Measurements from ENCODE around the gene ATG16L1.
"Not testable (repeated sequence)": the region's sequence is repeated elsewhere in the genome, so short reads cannot be mapped to it uniquely, and the experiment has no call there.

The ATG16L1 gene

DNA sequence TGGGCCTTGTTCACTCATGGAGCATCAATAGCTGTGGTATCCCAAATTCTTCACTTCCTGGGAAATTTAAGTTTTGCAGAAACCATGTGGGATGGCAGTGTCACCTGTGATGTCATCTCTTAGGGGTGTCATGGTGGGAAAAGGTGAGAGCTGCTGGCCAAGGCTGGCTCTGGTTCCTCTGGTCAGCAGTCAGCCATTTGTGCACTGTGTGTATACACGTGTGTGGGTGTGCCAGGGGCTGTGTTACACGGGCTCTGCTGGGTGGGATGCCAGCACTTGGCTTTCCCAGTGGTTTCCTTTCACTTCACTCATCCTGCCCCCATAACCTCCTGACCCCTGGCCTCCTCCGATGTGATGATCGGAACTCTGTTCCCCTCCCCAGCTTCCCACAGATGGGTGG lies 77.4 kb downstream of the ATG16L1 start:
- no peaks in the 10 kb centered on the region for H3K4me1 ChIP-seq
- no peak for DNase-seq
- no peaks in the 10 kb centered on the region for H3K27me3 ChIP-seq
- H3K36me3 ChIP-seq, result no peaks in the 10 kb centered on the region
- H3K9me3 ChIP-seq, result no peaks in the 10 kb centered on the region
- TF ChIP-seq, protein P1, sequence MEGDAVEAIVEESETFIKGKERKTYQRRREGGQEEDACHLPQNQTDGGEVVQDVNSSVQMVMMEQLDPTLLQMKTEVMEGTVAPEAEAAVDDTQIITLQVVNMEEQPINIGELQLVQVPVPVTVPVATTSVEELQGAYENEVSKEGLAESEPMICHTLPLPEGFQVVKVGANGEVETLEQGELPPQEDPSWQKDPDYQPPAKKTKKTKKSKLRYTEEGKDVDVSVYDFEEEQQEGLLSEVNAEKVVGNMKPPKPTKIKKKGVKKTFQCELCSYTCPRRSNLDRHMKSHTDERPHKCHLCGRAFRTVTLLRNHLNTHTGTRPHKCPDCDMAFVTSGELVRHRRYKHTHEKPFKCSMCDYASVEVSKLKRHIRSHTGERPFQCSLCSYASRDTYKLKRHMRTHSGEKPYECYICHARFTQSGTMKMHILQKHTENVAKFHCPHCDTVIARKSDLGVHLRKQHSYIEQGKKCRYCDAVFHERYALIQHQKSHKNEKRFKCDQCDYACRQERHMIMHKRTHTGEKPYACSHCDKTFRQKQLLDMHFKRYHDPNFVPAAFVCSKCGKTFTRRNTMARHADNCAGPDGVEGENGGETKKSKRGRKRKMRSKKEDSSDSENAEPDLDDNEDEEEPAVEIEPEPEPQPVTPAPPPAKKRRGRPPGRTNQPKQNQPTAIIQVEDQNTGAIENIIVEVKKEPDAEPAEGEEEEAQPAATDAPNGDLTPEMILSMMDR (IDR thresholded peaks at IDR 0.05), result no peak
- no peak overlapping the region for H3K27ac ChIP-seq
- no peak overlapping the region for H3K4me3 ChIP-seq
- intact Hi-C loops (cut with DNase I; ENCODE audit: low total_unique reads), result no loop called here

DNA sequence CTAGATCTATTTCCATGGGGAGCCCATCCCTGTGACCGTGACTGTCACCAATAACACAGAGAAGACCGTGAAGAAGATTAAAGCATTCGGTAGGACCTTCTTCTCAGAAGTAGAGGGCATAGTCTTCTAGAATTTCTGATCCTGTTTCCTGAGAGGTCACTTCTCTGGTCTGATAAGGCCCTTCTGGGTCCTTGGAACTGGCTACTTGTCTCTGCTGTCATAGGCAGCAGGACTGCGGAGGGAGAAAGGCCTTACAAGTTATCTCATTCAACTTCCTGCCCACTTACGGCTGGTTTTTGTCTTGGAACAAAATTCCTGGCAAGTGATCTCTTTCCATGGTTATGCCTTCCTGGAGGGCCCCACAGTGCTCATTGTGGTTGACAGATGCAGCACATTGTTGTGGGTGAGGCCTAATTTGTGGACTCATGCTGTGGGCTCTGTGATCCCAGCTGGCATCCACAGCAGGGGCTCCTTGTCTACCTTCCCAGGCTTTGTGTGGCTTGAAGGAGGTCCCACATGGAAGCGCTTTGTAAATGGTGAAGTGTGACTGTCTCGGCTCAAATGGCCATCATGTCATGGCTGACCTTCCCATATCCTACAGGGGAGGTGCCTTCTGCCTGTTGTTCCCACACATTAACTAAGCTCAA lies 78.1 kb downstream of the ATG16L1 start:
- no peaks in the 10 kb centered on the region for H3K36me3 ChIP-seq
- DNase-seq, result no peak
- no peaks in the 10 kb centered on the region for H3K27me3 ChIP-seq
- H3K27ac ChIP-seq, result no peak overlapping the region
- TF ChIP-seq, protein P1 (IDR thresholded peaks at IDR 0.05), result no peak
- H3K9me3 ChIP-seq, result no peaks in the 10 kb centered on the region
- intact Hi-C loops (cut with DNase I; ENCODE audit: low total_unique reads), result no loop called here
- H3K4me3 ChIP-seq, result no peak overlapping the region
- no peaks in the 10 kb centered on the region for H3K4me1 ChIP-seq

DNA sequence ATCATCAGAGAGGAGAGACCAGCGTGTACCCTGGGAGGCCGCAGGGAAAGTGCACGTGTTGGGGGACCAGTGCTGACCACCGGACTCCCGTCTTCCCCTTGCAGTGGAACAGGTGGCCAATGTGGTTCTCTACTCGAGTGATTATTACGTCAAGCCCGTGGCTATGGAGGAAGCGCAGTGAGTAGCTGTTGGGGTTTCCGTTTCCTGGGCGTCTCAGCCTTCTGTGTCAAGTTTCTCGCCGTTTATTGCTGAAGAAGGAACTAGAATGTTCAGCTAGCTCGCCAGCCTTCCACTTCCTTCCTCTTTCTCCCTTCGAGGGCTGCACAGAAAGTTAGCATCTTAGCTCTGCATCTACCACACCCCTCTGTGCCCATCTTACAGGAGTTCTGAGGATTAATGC lies 80.1 kb downstream of the ATG16L1 start:
- no peaks in the 10 kb centered on the region for H3K4me1 ChIP-seq
- H3K27ac ChIP-seq, result no peak overlapping the region
- no peaks in the 10 kb centered on the region for H3K27me3 ChIP-seq
- TF ChIP-seq, protein P1 (IDR thresholded peaks at IDR 0.05), result no peak
- no peak overlapping the region for H3K4me3 ChIP-seq
- H3K9me3 ChIP-seq, result no peaks in the 10 kb centered on the region
- intact Hi-C loops (cut with DNase I; ENCODE audit: low total_unique reads), result no loop called here
- H3K36me3 ChIP-seq, result no peaks in the 10 kb centered on the region
- DNase-seq, result peak; percentile 78 to 81

DNA sequence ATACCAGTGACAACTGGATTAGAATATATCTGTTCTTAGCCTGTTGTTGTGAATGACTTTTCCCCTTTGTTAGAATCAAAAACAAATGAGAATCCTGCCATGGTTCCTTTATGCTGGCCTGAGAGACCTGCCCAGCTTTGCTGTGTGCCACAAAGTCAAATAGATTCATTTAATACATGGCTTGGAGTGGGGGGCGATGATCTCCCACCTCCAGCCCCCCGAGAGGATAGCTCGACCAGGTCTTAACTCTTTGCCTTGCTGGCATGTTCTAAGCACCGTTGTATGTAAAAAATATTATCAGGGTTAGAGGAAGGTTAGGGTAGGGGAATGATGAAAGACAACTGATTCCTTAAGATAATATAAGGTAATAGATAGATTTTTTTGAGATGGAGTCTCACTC lies 80.7 kb downstream of the ATG16L1 start:
- no peaks in the 10 kb centered on the region for H3K9me3 ChIP-seq
- no peak overlapping the region for H3K4me3 ChIP-seq
- no peak for DNase-seq
- no peaks in the 10 kb centered on the region for H3K4me1 ChIP-seq
- no peaks in the 10 kb centered on the region for H3K27me3 ChIP-seq
- peak overlapping the region in 1 of 2 donors; percentile 27 for H3K27ac ChIP-seq
- intact Hi-C loops (cut with DNase I; ENCODE audit: low total_unique reads), result no loop called here
- TF ChIP-seq, protein P1 (IDR thresholded peaks at IDR 0.05), result no peak
- H3K36me3 ChIP-seq, result no peaks in the 10 kb centered on the region

DNA sequence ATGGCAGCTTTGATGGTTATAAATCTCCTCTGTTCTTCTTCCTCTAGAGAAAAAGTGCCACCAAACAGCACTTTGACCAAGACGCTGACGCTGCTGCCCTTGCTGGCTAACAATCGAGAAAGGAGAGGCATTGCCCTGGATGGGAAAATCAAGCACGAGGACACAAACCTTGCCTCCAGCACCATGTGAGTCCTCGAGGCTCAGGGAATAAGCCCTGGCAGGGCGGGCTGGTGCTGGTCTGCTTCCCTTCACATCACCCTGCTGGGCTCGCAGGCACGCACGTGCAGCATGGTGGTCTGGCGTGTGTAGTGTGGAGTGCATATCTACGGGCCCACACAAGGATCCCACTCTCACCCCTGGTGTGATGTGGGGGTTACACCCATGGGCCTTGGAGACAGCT lies 83.4 kb downstream of the ATG16L1 start:
- DNase-seq, result peak in 1 of 2 donors; percentile 54
- Histone ChIP-seq H3K27ac (no peak overlapping the region), H3K9me3 (no peaks in the 10 kb centered on the region), H3K36me3 (no peaks in the 10 kb centered on the region), H3K4me1 (no peaks in the 10 kb centered on the region), H3K27me3 (no peaks in the 10 kb centered on the region), H3K4me3 (no peak overlapping the region)
- intact Hi-C loops (cut with DNase I; ENCODE audit: low total_unique reads), result no loop called here
- TF ChIP-seq, protein P1 (IDR thresholded peaks at IDR 0.05), result no peak

DNA sequence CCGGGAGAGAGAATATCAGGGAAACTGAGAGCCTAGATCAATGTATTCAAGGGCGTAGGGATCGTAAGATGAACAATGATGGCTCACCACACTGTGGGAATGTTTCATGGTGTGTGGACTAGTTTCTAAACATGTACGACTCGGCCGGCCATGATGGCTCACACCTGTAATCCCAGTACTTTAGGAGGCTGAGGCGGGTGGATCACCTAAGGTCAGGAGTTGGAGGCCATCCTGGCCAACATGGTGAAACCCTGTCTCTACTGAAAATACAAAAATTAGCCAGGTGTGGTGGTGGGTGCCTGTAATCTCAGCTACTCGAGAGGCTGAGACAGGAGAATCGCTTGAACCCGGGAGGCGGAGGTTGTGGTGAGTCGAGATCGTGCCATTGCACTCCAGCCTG lies 84.6 kb downstream of the ATG16L1 start:
- intact Hi-C loops (cut with DNase I; ENCODE audit: low total_unique reads); H3K4me1 ChIP-seq; H3K36me3 ChIP-seq; H3K9me3 ChIP-seq; H3K27ac ChIP-seq; H3K4me3 ChIP-seq; DNase-seq; H3K27me3 ChIP-seq: not testable (repeated sequence)

Measured in tibial artery (tissue), 4 donors.